ENCODE results near the gene TCF4.

DNA sequence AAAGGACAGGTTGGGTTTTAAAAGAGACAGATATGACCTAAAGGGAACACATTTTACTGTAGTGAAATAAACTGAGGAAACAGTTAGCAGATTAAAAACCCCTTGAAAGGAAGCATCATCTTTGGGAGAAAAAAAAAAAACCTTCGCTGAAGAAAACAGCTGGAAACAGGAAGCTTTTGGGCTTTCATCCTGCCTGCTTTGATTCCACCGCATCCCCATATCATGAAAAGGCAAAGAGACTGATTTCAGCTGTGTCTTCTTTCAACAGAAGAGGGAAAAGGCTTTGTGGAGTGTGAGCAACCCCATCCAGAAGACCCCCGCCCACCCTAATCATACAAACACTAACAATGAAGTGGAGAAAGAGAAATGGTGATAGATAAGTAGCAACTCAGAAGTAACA, 86.4 kb downstream of the TCF4 start:
- TF ChIP-seq FOXM1 (IDR thresholded peaks at IDR 0.05; ENCODE audit: borderline replicate concordance): no peak
- no peak for TF ChIP-seq TARDBP (IDR thresholded peaks at IDR 0.05)
- TF ChIP-seq ZNF384 (IDR thresholded peaks at IDR 0.05): no peak
- TF ChIP-seq, protein P1, sequence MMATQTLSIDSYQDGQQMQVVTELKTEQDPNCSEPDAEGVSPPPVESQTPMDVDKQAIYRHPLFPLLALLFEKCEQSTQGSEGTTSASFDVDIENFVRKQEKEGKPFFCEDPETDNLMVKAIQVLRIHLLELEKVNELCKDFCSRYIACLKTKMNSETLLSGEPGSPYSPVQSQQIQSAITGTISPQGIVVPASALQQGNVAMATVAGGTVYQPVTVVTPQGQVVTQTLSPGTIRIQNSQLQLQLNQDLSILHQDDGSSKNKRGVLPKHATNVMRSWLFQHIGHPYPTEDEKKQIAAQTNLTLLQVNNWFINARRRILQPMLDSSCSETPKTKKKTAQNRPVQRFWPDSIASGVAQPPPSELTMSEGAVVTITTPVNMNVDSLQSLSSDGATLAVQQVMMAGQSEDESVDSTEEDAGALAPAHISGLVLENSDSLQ (IDR thresholded peaks at IDR 0.05): no peak
- TF ChIP-seq LEF1 (IDR thresholded peaks at IDR 0.05; ENCODE audit: borderline replicate concordance): no peak
- TF ChIP-seq BHLHE40 (IDR thresholded peaks at IDR 0.05; ENCODE audit: borderline replicate concordance): no peak

All from HEK293T (cell line).